KMS-11 (cell line): Measurements from ENCODE around the gene STBD1.
"Not testable (repeated sequence)": the region's sequence is repeated elsewhere in the genome, so short reads cannot be mapped to it uniquely, and the experiment has no call there.

ENCODE experiments used
- H2AFZ ChIP-seq: fragments of 200-600 bp; sonication (generic); 2 replicates; pipeline ENCODE4 v1.6.1; 2016; ENCODE audit warnings: antibody characterized with exemption, mixed run types, low read depth
- H3K27ac ChIP-seq: fragments of 200-600 bp; sonication (generic); 2 replicates; pipeline ENCODE4 v1.6.1; 2016; ENCODE audit warnings: mild to moderate bottlenecking, mixed run types
- H3K27me3 ChIP-seq: fragments of 200-600 bp; sonication (generic); 2 replicates; pipeline ENCODE4 v1.6.1; 2017; ENCODE audit warnings: mild to moderate bottlenecking, low read depth, mixed run types, moderate library complexity; ENCODE audit not compliant: insufficient read depth
- H3K36me3 ChIP-seq: fragments of 200-600 bp; sonication (generic); 2 replicates; pipeline ENCODE4 v1.6.1; 2017; ENCODE audit warnings: mild to moderate bottlenecking, mixed run types; ENCODE audit not compliant: insufficient read depth
- H3K4me1 ChIP-seq: fragments of 200-600 bp; sonication (generic); 2 replicates; pipeline ENCODE4 v1.6.1; 2016; ENCODE audit warnings: mild to moderate bottlenecking, low read depth, mixed run types; ENCODE audit not compliant: poor library complexity, severe bottlenecking
- H3K4me2 ChIP-seq: fragments of 200-600 bp; sonication (generic); 2 replicates; pipeline ENCODE4 v1.7.0; 2016; ENCODE audit warnings: mild to moderate bottlenecking, mixed run types
- H3K4me3 ChIP-seq: fragments of 200-600 bp; sonication (generic); IDR thresholded peaks from 2 replicates; pipeline ENCODE4 v1.6.1; 2017; ENCODE audit warnings: low read depth, low read length, mixed read lengths; ENCODE audit not compliant: insufficient read depth
- H3K79me2 ChIP-seq: fragments of 200-600 bp; sonication (generic); 2 replicates; pipeline ENCODE4 v1.6.1; 2016; ENCODE audit warnings: low read depth, mixed run types; ENCODE audit not compliant: insufficient read depth
- H3K9ac ChIP-seq: fragments of 200-600 bp; sonication (generic); 2 replicates; pipeline ENCODE4 v1.6.1; 2016; ENCODE audit warnings: mild to moderate bottlenecking, mixed run types
- H4K20me1 ChIP-seq: fragments of 200-600 bp; sonication (generic); 2 replicates; pipeline ENCODE4 v1.6.1; 2016; ENCODE audit warnings: mild to moderate bottlenecking, mixed run types; ENCODE audit not compliant: insufficient read depth
- CTCF ChIP-seq: fragments of 200-600 bp; sonication (generic); conservative IDR thresholded peaks from 2 replicates; pipeline ENCODE4 v1.6.1; 2017; ENCODE audit warnings: low read depth, mild to moderate bottlenecking, antibody characterized with exemption, low read length, moderate library complexity, mixed read lengths

The STBD1 gene

GRCh38 chr4:76357981-76358380, 51.4 kb downstream of the STBD1 start:
- Histone ChIP-seq H3K4me2 (no peak overlapping the region), H3K27me3 (no peaks in the 10 kb centered on the region), H3K4me1 (no peaks in the 10 kb centered on the region), H3K27ac (no peak overlapping the region), H4K20me1 (no peaks in the 10 kb centered on the region), H3K4me3 (no peak overlapping the region), H3K9ac (no peak overlapping the region), H2AFZ (no peak overlapping the region), H3K79me2 (no peaks in the 10 kb centered on the region), H3K36me3 (no peaks in the 10 kb centered on the region)
- TF ChIP-seq CTCF = no peak

GRCh38 chr4:76359881-76360466, 53.4 kb downstream of the STBD1 start:
- H3K4me1 ChIP-seq = not testable (repeated sequence)

More at GRCh38 chr4:76359881-76360466, 53.4 kb downstream of the STBD1 start:
- H3K9ac ChIP-seq, H2AFZ ChIP-seq, H3K27ac ChIP-seq, H3K4me3 ChIP-seq, H4K20me1 ChIP-seq, H3K27me3 ChIP-seq, H3K4me2 ChIP-seq, H3K36me3 ChIP-seq, H3K79me2 ChIP-seq: not testable (repeated sequence)
